Left ventricle myocardium superior (tissue), 1 donor: ENCODE results near the gene HOXD12. TPM values are rescaled to one million over a fixed set of nuclear protein-coding genes. Genes with fewer than 3 reads are reported as not detected.
A peak's percentile ranks its signal among the peaks of the same experiment; 100 is the strongest.

Source experiments
- ATAC-seq: fragments of 200-7000 bp; cut with Tn5 transposase; one replicate; pipeline ENCODE4 v1.9.1; 2020; ENCODE audit warnings: mild to moderate bottlenecking, moderate library complexity
- DNase-seq: peaks from one replicate; pipeline ENCODE4 v3.0.0-alpha.2; 2020
- intact Hi-C: fragments of 100-400 bp; cut with micrococcal nuclease; formaldehyde crosslinking; loops from one replicate; pipeline ENCODE4 v1.11.0; 2022
- microRNA-seq: library from miRNA; unstranded; fragments of <30 nt; microRNA quantifications from one replicate; pipeline ENCODE4 v1.2.0, GENCODE V29; 2020; ENCODE audit warnings: borderline number of aligned reads
- total RNA-seq: library from RNA; stranded (reverse); fragmentation: NEBNext Ultra II Directional; extraction: Animal tissue kit (Norgen Biotek cat#: 25700); gene quantifications from one replicate; pipeline ENCODE4 v1.2.1, GENCODE V29; 2021
- donor health status: DM: no; HTN: yes; CAD: no; lungs with severe emphysema.

The HOXD12 gene
- total RNA-seq, 1 donor from 2014 or later = not detected

GRCh38 chr2:176151442-176152287, 52.1 kb downstream of the HOXD12 start, which contains the start of gene HOXD4:
Gene HOXD4 (plus strand): TSS chr2:176151550. CDS start chr2:176151634, 84 bp downstream.
- ATAC-seq (no peak), DNase-seq (no peak)
- intact Hi-C loops = no loop called here

Small RNA genes lying within 50 kb of the gene (microRNA-seq; reads per million reads assigned to microRNA genes)
- gene MIR10B = 1,703 reads per million, percentile 83 among the genes with 10 or more reads in this experiment

Other genes starting within 250 kb of the HOXD12 start
- gene LNPK, start 97.5 kb upstream of the HOXD12 start, total RNA-seq = 37.2 TPM
- not detected for gene EVX2, start 15.8 kb upstream of the HOXD12 start, total RNA-seq
- gene HOXD13, start 7.1 kb upstream of the HOXD12 start, total RNA-seq = not detected
- gene HOXD11, start 7.5 kb downstream of the HOXD12 start, total RNA-seq = not detected
- not detected for gene HOXD10, start 17.0 kb downstream of the HOXD12 start, total RNA-seq
- not detected for gene HOXD9, start 22.9 kb downstream of the HOXD12 start, total RNA-seq
- gene HOXD8, start 29.9 kb downstream of the HOXD12 start, total RNA-seq = 0.92 TPM
- 0.22 TPM for gene HOXD4, start 51.8 kb downstream of the HOXD12 start, total RNA-seq
- 0.27 TPM for gene HOXD3, start 57.5 kb downstream of the HOXD12 start, total RNA-seq
- not detected for gene HOXD1, start 88.9 kb downstream of the HOXD12 start, total RNA-seq
- 55.4 TPM for gene MTX2, start 169.6 kb downstream of the HOXD12 start, total RNA-seq